T follicular helper cell (primary cell): ENCODE results near the gene KCNMA1.
"Not testable (repeated sequence)": the region's sequence is repeated elsewhere in the genome, so short reads cannot be mapped to it uniquely, and the experiment has no call there.

Experiments
- DNase-seq: peaks from one replicate; pipeline ENCODE4 v3.0.0-alpha.2; 2020; ENCODE audit warnings: low read depth

Gene KCNMA1

GRCh38 chr10:77604941-77605351 is 32.7 kb downstream of the KCNMA1 start:
- no peak for DNase-seq

GRCh38 chr10:77604063-77604462 is 33.5 kb downstream of the KCNMA1 start:
- no peak for DNase-seq

GRCh38 chr10:77603534-77603927 is 34.1 kb downstream of the KCNMA1 start:
- no peak for DNase-seq

GRCh38 chr10:77602913-77603533 is 34.6 kb downstream of the KCNMA1 start:
- DNase-seq, result no peak

- no peak for DNase-seq
These were observed 35.2 kb downstream of the KCNMA1 start for GRCh38 chr10:77602231-77602912.

GRCh38 chr10:77601488-77601887 is 36.1 kb downstream of the KCNMA1 start:
- no peak for DNase-seq

GRCh38 chr10:77600640-77601039 is 37.0 kb downstream of the KCNMA1 start:
- no peak for DNase-seq

GRCh38 chr10:77599651-77600050 is 38.0 kb downstream of the KCNMA1 start:
- no peak for DNase-seq

GRCh38 chr10:77598606-77599005 is 39.0 kb downstream of the KCNMA1 start:
- DNase-seq, result no peak

GRCh38 chr10:77597560-77597959 is 40.0 kb downstream of the KCNMA1 start:
- DNase-seq, result no peak

- no peak for DNase-seq
These were observed 43.2 kb downstream of the KCNMA1 start for GRCh38 chr10:77594471-77594783.

- no peak for DNase-seq
These were observed 43.7 kb downstream of the KCNMA1 start for GRCh38 chr10:77593771-77594470.

GRCh38 chr10:77592946-77593636 is 44.5 kb downstream of the KCNMA1 start:
- no peak for DNase-seq

GRCh38 chr10:77592510-77592909 is 45.1 kb downstream of the KCNMA1 start:
- DNase-seq, result no peak

GRCh38 chr10:77591238-77591880 is 46.2 kb downstream of the KCNMA1 start:
- no peak for DNase-seq

GRCh38 chr10:77590344-77591237 is 47.0 kb downstream of the KCNMA1 start:
- no peak for DNase-seq

GRCh38 chr10:77589703-77590102 is 47.9 kb downstream of the KCNMA1 start:
- DNase-seq, result not testable (repeated sequence)

GRCh38 chr10:77588886-77589285 is 48.7 kb downstream of the KCNMA1 start:
- DNase-seq, result no peak

- no peak for DNase-seq
These were observed 50.2 kb downstream of the KCNMA1 start for GRCh38 chr10:77587416-77587790.

GRCh38 chr10:77586719-77587415 is 50.7 kb downstream of the KCNMA1 start:
- DNase-seq, result no peak

- DNase-seq, result no peak
These were observed 52.7 kb downstream of the KCNMA1 start for GRCh38 chr10:77584938-77585337.
